Aorta (tissue), 5 donors: ENCODE measurements around the gene PI4KB. TPM values are rescaled to one million over a fixed set of nuclear protein-coding genes. Genes with fewer than 3 reads are reported as not detected.

ENCODE experiments used
- ATAC-seq: fragments of 200-7000 bp; cut with Tn5 transposase; one replicate; pipeline ENCODE4 v1.9.1; 2022; ENCODE audit warnings: moderate library complexity; ENCODE audit not compliant: low FRiP score
- DNase-seq, 2 donors: peaks; one replicate each; pipeline ENCODE4 v3.0.0-alpha.2; 2020
- H3K27ac ChIP-seq, 2 donors: one replicate each; pipeline ENCODE4 v1.5.1; 2013; ENCODE audit warnings: low read length in 2 of 2, mild to moderate bottlenecking in 2 of 2, moderate library complexity in 2 of 2, control low read depth in 1 of 2, inconsistent platforms in 1 of 2, low read depth in 1 of 2
- H3K27me3 ChIP-seq, 2 donors: one replicate each; pipeline ENCODE4 v1.6.1; 2013; ENCODE audit warnings: control low read depth in 1 of 2, low read length in 1 of 2, mild to moderate bottlenecking in 1 of 2, moderate library complexity in 1 of 2; ENCODE audit not compliant: insufficient read depth in 2 of 2, control insufficient read depth in 1 of 2
- H3K36me3 ChIP-seq, 2 donors: one replicate each; pipeline ENCODE4 v1.6.1; 2013; ENCODE audit warnings: control low read depth in 1 of 2, low read length in 1 of 2, mild to moderate bottlenecking in 1 of 2; ENCODE audit not compliant: insufficient read depth in 2 of 2, control insufficient read depth in 1 of 2
- H3K4me1 ChIP-seq, 2 donors: one replicate each; pipeline ENCODE4 v1.6.1; 2013; ENCODE audit warnings: low read length in 2 of 2, control low read depth in 1 of 2, mild to moderate bottlenecking in 1 of 2, moderate library complexity in 1 of 2; ENCODE audit not compliant: insufficient read depth in 2 of 2, control insufficient read depth in 1 of 2
- H3K4me3 ChIP-seq, 2 donors: one replicate each; pipeline ENCODE4 v1.5.1; 2013; ENCODE audit warnings: low read length in 2 of 2, control low read depth in 1 of 2, mild to moderate bottlenecking in 1 of 2
- H3K9me3 ChIP-seq: one replicate; pipeline ENCODE4 v1.6.1; 2013; ENCODE audit warnings: mild to moderate bottlenecking, low read length; ENCODE audit not compliant: control insufficient read depth
- WGBS, 2 donors: extraction: QIAGEN DNeasy Blood & Tissue Kit; methylation state at CpG; one replicate each; pipeline ENCODE4 v1.1.7; 2013; 5-methylcytosine and 5-hydroxymethylcytosine counted together
- intact Hi-C, 2 donors: fragments of 100-400 bp; cut with DNase I; formaldehyde crosslinking; loops; one replicate each; pipeline versions ENCODE4 v1.14.2 to v1.15.0; 2022
- polyA plus RNA-seq, 2 donors: library from polyadenylated mRNA; stranded (reverse); fragments of 200-250 nt; gene quantifications; one replicate each; pipeline ENCODE4 v1.2.3, GENCODE V29; 2013
- total RNA-seq, 2 donors: library from RNA; stranded (reverse); fragmentation: NEBNext Ultra II Directional; extraction: Animal tissue kit (Norgen Biotek cat#: 25700); gene quantifications; one replicate each; pipeline ENCODE4 v1.2.1, GENCODE V29; 2021
- donor health status: healthy with polysubstance abuse.
- donor health status: Bipolar disorder and iron deficiency.
- donor health status: DM: no; HTN: no; CAD: no.
- donor health status: DM: no; HTN: no; CAD: no.
- donor health status: DM: yes; HTN: yes; CAD: no.

The PI4KB gene
- total and polyA plus RNA-seq, 4 donors, result 12.9 to 60.9 (median 45.2) TPM

GRCh38 chr1:151311011-151311410 is 16.2 kb downstream of the PI4KB start:
- H3K9me3 ChIP-seq, result no peaks in the 10 kb centered on the region
- peak overlapping the region in 1 of 2 donors; percentile 49 for H3K27ac ChIP-seq
- peaks cover 2 to 16% of the 10 kb centered on the region in 2 donors for H3K36me3 ChIP-seq
- H3K27me3 ChIP-seq, result no peaks in the 10 kb centered on the region
- ATAC-seq (no peak), DNase-seq (no peak)
- WGBS, 2 donors, result 55 to 60% methylated on average over 4 of the region's 4 CpGs
- intact Hi-C loops, result loop anchor here in 1 of 2 donors (1.0 kb wide), 1 partner anchor 16 kb away; the partner anchor contains the start of gene PI4KB
- no peak overlapping the region for H3K4me3 ChIP-seq
- peaks cover 0 to 2% of the 10 kb centered on the region in 2 donors for H3K4me1 ChIP-seq

- DNase-seq (no peak), ATAC-seq (no peak)
- 56 to 61% methylated on average over 7 of the region's 7 CpGs for WGBS, 2 donors
- H3K27me3 ChIP-seq, result no peaks in the 10 kb centered on the region
- no peak overlapping the region for H3K4me3 ChIP-seq
- intact Hi-C loops, result no loop called here
- no peaks in the 10 kb centered on the region for H3K9me3 ChIP-seq
- peaks cover 0 to 2% of the 10 kb centered on the region in 2 donors for H3K4me1 ChIP-seq
- no peak overlapping the region for H3K27ac ChIP-seq
- H3K36me3 ChIP-seq, result peaks cover 2 to 21% of the 10 kb centered on the region in 2 donors
Observed at GRCh38 chr1:151309811-151310323, 17.3 kb downstream of the PI4KB start.

DNA sequence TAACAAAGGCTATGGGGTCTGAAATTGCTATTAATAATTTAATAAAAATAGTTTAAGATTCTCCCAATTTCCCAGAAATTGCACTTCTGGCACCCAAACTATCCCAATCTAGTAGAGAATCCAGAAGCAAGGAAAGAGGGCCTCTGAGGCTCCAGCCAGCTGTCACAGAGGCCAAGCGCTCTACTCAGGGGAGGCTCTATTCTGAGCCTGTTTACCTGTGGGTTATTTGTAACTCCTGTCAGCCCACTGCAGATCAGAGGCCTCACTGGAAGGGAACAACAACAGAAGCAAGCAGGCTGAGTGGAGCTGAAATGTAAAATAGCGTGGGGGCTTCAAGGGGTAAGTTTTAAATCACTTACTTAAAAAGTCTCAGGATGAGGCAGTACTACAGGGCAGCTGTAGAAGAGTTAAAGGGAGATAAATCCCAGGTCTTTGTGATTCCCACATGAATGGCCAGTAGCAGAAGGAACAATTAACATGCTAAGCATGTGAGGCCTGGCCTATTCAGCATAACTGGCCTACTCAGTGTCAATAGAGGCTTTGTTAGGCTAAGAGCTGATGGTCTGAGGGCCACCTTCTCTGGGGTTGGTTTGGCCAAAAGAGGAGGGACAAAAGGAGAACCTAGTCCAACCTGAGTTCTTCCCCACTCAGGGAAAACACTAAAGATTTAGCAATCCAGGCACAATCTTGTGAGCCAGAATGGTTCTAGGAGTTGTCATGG is 32.3 kb downstream of the PI4KB start:
- H3K4me3 ChIP-seq, result no peak overlapping the region
- H3K36me3 ChIP-seq, result peaks cover 0 to 25% of the 10 kb centered on the region in 2 donors
- no peaks in the 10 kb centered on the region for H3K4me1 ChIP-seq
- no peak for ATAC-seq
- H3K9me3 ChIP-seq, result no peaks in the 10 kb centered on the region
- intact Hi-C loops, result no loop called here
- no peak overlapping the region for H3K27ac ChIP-seq
- DNase-seq, result no peak
- 86 to 88% methylated on average over 2 of the region's 2 CpGs for WGBS, 2 donors
- no peaks in the 10 kb centered on the region for H3K27me3 ChIP-seq

DNA sequence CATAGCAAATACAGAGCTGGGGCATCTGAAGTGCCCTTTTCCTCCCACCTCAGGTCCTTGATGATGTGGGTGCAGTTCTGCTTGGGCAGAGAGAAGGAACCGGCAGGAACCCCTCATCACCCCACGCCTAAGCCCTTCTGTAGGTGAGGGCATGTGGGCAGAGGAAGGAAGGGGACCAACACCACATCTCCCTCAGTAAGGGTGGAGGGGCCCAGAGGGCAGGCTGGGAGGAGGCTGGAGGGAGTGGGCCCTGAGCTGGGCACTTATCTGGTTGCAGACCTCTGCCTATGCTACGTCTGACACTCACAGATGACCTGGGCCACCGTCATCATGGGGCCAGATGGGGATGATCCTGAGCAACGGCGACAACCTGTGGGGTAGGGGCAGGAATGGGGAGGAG is 34.1 kb downstream of the PI4KB start:
- ATAC-seq, result no peak

DNA sequence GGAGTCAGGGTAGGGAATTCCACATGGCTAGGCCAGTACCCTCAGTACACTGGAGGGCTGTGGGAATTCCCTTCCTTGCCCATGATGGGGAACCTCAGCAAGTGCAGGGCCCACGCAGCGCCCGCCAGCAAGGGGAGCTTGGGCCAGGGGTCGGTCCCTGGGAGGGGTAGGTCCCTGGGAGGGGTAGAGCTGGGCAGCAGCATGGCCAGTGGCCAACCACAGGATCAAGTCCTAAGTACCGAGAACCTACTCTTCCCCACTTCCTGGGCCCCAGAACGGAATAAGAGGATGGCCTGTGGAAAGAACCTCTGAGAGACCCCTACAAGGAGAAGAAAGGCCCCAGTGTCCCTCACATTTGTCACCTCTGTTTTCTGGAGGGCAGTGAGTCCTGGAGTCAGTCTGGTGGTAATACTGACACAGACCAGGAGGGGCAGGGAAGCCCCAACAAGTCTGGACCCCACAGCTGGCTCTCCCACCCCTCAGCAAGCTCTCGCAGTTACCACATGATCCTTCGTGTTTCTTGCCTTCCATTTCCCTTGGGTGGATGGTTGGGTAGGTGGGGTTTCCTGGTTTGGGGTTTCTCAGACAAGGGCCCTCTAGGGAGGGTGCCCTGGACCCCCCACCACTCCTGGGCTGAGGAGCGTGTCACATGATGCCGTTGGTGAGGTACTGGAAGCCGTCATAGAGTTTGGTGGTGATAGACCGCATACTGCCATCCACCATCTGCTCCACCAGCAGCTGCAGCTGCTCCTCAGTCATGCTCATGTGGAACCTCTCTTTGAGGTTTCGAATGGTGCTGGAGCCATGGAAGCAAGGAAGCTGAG is 34.8 kb downstream of the PI4KB start:
- DNase-seq (peak in 1 of 2 donors; percentile 36), ATAC-seq (no peak)
- intact Hi-C loops, result no loop called here
- no peak overlapping the region for H3K4me3 ChIP-seq
- H3K27ac ChIP-seq, result no peak overlapping the region
- no peaks in the 10 kb centered on the region for H3K4me1 ChIP-seq
- H3K27me3 ChIP-seq, result no peaks in the 10 kb centered on the region
- H3K36me3 ChIP-seq, result peaks cover 0 to 23% of the 10 kb centered on the region in 2 donors
- H3K9me3 ChIP-seq, result no peaks in the 10 kb centered on the region
- 67% methylated on average over 13 of the region's 13 CpGs for WGBS, 2 donors

More for the DNA sequence above, 34.1 kb downstream of the PI4KB start:
- 69 to 81% methylated on average over 6 of the region's 6 CpGs for WGBS, 2 donors
- Histone ChIP-seq H3K27me3 (no peaks in the 10 kb centered on the region), H3K4me1 (no peaks in the 10 kb centered on the region), H3K27ac (no peak overlapping the region), H3K36me3 (peaks cover 0 to 20% of the 10 kb centered on the region in 2 donors), H3K9me3 (no peaks in the 10 kb centered on the region), H3K4me3 (no peak overlapping the region)
- DNase-seq, result peak in 1 of 2 donors; percentile 35
- intact Hi-C loops, result no loop called here

GRCh38 chr1:151290709-151291303 is 36.4 kb downstream of the PI4KB start:
- DNase-seq (no peak), ATAC-seq (no peak)
- intact Hi-C loops, result no loop called here
- H3K27ac ChIP-seq, result no peak overlapping the region
- WGBS, 2 donors, result 69 to 76% methylated on average over 19 of the region's 19 CpGs
- no peaks in the 10 kb centered on the region for H3K27me3 ChIP-seq
- peaks cover 0 to 21% of the 10 kb centered on the region in 2 donors for H3K36me3 ChIP-seq
- no peak overlapping the region for H3K4me3 ChIP-seq
- no peaks in the 10 kb centered on the region for H3K9me3 ChIP-seq
- H3K4me1 ChIP-seq, result no peaks in the 10 kb centered on the region

DNA sequence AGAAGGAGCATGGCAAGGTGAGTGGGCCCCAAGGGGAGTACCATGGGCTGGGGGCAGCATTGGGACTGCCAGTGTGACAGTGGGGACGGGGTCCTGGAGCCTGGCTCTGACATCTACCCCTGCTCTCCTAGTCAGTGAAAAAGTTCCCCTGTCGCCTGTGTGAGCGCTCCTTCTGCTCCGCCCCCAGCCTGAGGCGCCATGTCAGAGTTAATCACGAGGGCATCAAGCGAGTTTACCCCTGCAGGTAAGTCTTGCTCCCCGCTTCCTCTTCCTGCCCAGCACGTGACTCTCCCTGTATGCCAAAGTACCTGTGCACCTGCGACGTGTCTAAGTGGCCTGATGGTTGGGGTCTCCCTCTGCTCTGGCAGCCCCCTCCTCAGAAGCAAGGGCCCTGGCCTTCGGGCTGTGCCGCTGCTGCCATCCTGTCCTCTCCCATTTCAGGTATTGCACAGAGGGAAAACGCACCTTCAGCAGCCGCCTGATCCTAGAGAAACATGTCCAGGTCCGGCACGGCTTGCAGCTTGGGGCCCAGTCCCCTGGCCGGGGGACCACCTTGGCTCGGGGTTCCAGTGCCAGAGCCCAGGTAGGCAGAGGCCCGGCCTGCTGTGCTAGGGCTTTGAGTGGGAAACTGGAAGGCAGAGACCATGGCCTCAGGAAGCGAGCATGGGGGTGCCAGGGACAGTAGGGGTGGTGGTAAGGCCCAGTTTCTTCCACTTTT is 37.1 kb downstream of the PI4KB start:
- DNase-seq (no peak), ATAC-seq (no peak)
- H3K27ac ChIP-seq, result no peak overlapping the region
- no peaks in the 10 kb centered on the region for H3K27me3 ChIP-seq
- intact Hi-C loops, result no loop called here
- 83 to 84% methylated on average over 21 of the region's 21 CpGs for WGBS, 2 donors
- no peaks in the 10 kb centered on the region for H3K4me1 ChIP-seq
- peaks cover 0 to 20% of the 10 kb centered on the region in 2 donors for H3K36me3 ChIP-seq
- H3K9me3 ChIP-seq, result no peaks in the 10 kb centered on the region
- H3K4me3 ChIP-seq, result no peak overlapping the region
